Measurements from ENCODE around the gene RHOC.
A peak's percentile ranks its signal among the peaks of the same experiment; 100 is the strongest.

The RHOC gene

DNA sequence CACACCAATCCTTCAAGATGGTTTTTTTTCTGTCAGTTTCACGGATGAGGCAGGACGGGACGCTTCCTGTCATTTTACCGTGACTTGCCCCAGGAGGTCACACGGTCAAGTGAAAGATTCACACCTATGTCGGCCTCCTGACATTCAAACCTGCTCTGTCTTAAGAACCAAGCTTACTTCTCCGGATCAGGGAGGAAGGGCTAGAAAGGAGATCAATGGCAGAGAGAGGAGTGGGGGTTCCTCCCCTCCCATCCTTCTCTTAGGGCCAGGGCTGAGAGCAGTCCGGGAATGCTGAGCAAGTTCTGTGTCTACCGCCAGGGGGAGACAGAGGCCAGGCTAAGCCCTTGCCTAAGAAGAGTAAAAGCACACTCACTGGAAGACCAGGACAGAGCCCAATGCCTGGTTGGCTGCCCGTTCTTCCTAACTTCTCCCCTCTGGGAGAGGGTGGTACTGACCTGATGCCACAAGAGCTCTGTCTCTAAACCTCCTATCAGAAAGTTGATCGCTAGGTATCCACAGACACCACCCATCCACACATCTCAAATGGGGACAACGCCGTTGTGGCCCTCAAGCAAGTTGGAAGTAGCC lies 9.3 kb upstream of the RHOC start:
- no peak overlapping the region for H3K27ac ChIP-seq
- peak; percentile 96 for TF ChIP-seq CTCF (conservative IDR thresholded peaks at IDR 0.05)
- no peak for TF ChIP-seq ZFX (IDR thresholded peaks at IDR 0.05)

DNA sequence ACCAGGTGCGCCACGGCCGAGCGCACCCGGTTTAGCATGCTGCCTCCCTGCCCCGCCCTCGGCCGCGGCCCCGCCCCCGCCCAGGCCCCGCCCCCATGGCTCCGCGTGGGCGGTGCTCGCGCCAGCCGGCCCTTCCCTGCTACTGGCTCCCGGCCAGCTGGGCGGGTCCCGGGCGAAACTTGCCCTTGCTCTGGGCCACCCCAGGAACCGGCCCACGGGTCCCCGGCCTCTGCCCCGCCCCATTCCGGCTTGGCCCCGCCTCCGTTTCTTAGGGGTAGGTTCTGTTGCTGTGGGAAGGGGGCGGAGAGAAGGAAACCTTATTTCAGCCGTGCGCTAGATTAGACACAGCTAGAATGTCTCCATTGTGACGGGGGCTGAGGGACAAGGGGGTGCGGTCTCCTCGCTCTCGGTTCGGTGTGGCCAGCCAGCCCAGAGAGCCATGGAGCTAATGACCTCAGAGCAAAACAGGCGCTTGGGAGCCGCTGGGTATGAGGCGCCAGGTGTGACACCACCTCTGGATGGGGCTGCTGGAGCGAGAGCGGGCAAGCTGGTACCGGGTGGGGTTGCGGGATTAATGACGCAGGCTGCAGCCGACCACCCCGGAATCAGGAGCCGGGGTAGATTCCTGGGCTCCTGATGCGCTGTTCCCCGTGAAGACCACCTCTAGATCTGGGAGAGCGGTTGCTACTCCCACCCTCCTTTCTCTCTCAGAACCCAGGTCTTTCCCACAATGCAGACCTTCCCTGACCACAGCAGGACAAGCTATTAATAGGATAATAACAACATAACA lies 8.5 kb upstream of the RHOC start, which contains the start of gene PPM1J:
Gene PPM1J (minus strand): TSS at position 69 of the 790 bp plus-strand sequence. CDS start 31 bp downstream, at position 38.
- TF ChIP-seq CTCF (conservative IDR thresholded peaks at IDR 0.05) (no peak), ZFX (IDR thresholded peaks at IDR 0.05) (no peak)
- peak within 1 kb of the TSS; percentile 37 for H3K27ac ChIP-seq

DNA sequence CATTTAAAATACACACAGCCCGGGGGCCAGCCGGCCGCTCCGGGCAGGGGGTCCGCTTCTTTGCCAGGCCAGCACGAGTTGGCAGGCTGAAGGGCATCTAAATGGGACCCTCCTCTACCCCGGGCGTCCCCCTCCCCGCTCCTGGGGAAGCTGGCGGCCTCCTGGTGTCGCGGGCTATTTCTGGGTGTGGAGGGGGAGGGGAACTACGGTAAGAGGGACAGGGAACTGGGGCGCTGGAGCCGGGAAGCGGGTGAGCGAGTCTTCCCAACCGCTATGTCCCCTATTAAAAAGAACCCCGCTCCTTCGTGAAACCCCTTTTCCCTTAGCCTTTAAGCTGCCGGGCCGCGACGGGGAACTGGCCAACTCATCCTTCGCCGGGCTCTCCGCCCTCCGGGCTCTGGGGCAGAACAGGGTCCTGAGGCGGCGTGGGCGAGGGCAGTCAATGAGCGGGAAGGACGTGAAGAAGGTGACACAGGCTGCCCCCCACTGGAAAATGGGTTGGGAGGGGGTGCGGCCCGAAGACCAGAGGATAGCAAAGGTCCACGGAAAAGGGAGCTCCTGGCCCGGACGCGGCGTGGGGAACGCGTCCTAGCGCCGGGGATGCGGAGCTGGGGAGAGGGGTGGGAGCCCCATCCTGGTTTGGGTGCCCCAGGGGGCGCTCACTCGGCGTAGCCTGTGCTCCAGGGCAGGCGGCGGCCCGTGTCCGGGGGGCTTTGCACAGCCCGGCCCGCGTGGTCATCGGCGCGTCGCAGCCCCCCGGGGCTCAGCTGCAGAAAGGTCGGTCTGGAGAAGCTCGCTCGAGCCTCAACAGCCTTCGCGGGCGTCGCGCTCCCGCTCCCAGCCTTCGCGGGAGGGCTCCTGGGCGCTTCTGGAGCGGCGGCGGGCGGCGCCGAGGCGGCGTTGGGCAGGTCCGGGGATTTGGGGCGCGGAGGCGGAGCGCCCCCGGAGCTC lies 7.7 kb upstream of the RHOC start:
- peak overlapping the region; percentile 37 for H3K27ac ChIP-seq
- no peak for TF ChIP-seq ZFX (IDR thresholded peaks at IDR 0.05)
- TF ChIP-seq CTCF (conservative IDR thresholded peaks at IDR 0.05) = peak; percentile 13; the same call in 1 of the 2 replicates

DNA sequence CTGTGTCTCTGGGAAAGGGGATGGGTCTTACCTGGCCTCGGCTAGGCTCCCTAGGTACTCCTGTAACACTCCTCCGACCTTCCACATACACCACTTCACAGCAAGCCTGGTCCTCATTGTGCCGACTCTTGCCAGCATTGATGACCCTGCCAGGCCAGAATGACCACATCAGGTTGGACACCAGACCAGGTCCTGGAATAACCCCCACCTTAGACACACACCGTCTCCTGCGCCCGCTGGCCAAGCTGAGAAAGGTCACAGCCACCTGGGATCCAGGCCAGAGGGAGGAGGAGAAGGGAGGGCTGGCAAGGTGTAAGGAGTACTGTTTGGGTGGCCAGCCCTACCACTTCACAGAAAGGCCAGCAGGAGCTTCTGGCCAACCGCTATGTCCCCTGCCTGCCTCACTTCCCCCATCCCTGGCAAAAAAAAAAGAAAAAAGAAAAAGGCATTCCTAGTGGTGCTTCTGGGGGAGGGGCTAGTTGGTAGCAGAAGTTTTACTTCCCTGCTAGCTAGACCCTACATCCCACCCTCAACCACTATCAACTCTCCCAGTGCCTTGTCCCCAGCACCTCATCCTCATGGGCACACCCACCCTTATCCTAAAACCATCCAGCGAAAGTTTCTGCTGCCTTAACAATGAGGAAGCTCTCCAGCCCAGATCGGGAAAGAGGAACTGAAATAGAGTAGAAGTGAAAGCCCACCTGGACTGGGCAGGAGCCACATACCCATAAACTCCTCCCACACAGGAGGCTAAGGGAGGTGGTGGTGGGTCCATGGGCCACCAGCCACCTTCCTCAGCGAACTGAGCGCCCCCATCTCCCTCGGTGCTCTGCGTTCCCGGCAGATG lies 6.8 kb upstream of the RHOC start:
- peak overlapping the region; percentile 11; the same call in 1 of the 2 replicates for H3K27ac ChIP-seq
- TF ChIP-seq CTCF (conservative IDR thresholded peaks at IDR 0.05) = no peak
- no peak for TF ChIP-seq ZFX (IDR thresholded peaks at IDR 0.05)

DNA sequence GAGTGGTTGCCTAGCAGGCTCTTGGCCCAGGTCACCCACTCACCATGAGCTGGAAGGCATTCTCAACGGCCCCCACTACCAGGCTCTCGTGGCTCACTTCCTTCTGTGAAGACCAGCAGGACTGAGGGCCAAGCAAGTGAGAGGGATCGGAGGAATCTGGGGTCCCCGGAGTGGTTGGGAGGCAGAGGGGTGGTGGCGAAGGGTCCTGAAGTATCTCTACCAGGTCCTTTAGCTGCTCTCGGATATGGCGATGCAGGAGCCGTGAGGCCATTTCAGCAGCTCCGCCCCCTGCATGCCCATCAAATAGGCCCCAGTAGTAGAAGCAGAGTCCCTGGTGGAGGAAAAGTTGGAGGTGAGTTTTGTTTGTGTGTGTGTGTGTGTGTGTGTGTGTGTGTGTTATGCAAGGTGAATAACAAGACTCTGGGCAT lies 5.8 kb upstream of the RHOC start:
- no peak overlapping the region for H3K27ac ChIP-seq
- no peak for TF ChIP-seq CTCF (conservative IDR thresholded peaks at IDR 0.05)
- TF ChIP-seq ZFX (IDR thresholded peaks at IDR 0.05) = no peak

DNA sequence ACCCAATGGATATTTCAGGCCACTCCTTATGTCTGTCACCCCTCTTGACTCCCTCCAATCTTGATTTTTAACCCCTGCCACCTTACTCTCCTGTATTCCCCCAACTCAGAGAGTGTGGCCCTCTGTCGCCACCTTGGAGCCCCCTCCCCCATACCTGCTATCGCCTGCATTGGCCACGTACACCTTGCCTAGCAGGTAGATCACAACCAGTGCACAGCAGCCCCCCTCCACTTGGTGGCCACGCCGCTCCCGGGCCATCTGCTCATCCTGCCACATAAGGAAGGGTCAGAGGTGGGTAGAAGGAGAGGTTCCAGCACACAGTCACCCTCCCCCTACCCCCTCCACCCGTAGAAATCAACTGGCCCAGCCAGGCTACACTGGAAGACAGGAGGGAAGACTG lies 5.3 kb upstream of the RHOC start:
- no peak for TF ChIP-seq CTCF (conservative IDR thresholded peaks at IDR 0.05)
- no peak for TF ChIP-seq ZFX (IDR thresholded peaks at IDR 0.05)
- no peak overlapping the region for H3K27ac ChIP-seq
